Mesodermal cell (in vitro differentiated cells): ENCODE data around the gene EXOC2.

Experiments
- H3K27ac ChIP-seq: 2 replicates; pipeline ENCODE4 v1.7.0; 2013; ENCODE audit warnings: mild to moderate bottlenecking, low read depth, low read length, moderate library complexity; ENCODE audit not compliant: severe bottlenecking
- H3K36me3 ChIP-seq: 2 replicates; pipeline ENCODE4 v1.7.1; 2013; ENCODE audit warnings: mild to moderate bottlenecking, low read length, moderate library complexity; ENCODE audit not compliant: control insufficient read depth, insufficient read depth
- H3K4me1 ChIP-seq: one replicate; pipeline ENCODE4 v1.7.1; 2013; ENCODE audit warnings: mild to moderate bottlenecking, low read length; ENCODE audit not compliant: insufficient read depth, control insufficient read depth, poor library complexity, severe bottlenecking
- H3K4me3 ChIP-seq: 2 replicates; pipeline ENCODE4 v1.7.0; 2013; ENCODE audit warnings: low read length, control low read depth, mild to moderate bottlenecking; ENCODE audit not compliant: insufficient read depth, poor library complexity, severe bottlenecking; ENCODE audit errors: extremely low read depth
- H3K9me3 ChIP-seq: 2 replicates; pipeline ENCODE4 v1.7.1; 2013; ENCODE audit warnings: mild to moderate bottlenecking, low read length, moderate library complexity; ENCODE audit not compliant: control insufficient read depth
- WGBS, 2 experiments: methylation state at CpG; one replicate each; pipeline ENCODE4 v1.1.5; 2013; ENCODE audit warnings: missing lambda C conversion rate in 2 of 2; ENCODE audit not compliant: insufficient coverage in 2 of 2; 5-methylcytosine and 5-hydroxymethylcytosine counted together

Gene EXOC2

DNA sequence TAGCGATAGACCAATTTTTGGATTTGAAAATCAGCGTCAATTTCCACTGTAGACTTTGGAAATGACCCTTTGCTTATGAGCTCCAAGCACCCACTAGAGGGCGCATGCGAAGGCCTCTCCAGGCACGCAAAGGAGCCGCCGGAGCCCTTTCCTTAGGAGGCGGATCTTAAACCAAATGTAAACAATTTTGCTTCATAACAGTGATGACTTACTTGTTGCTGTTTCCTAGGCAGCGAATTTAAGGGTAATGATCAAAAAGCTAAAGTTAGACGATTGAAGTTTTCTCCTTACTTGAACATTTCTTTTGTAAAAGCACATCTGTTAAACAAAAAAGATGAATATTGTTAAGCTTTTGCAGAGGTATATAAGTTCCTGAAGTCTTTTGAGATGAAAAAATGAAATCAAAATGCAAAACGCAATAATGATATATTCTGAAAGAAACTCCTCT, 29.2 kb upstream of the EXOC2 start:
- 15% methylated on average over 8 of the region's 11 CpGs; no CpG with 5 or more reads in 1 of the 2 experiments for whole genome bisulfite sequencing, 2 experiments

DNA sequence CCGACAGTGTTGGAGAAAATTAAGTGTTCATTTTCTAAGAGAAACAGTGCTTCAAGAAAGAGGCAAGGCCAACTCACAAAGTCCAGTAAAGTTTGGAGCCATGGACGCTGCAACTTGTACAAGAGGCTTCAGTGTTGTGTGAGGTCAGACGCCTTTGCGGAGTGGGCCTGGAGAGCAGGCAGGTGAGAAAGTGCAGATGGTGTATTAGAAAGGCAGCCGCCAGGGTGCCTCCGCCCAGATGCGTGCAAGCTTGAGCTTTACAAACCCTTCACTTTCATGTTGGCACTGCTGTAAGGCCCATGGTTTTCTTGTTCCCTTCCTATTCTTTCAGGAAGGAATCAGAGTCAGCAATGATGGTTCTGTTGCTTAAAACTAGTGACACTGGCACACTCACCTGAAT, 25.4 kb upstream of the EXOC2 start:
- H3K4me1 ChIP-seq: peaks cover 17% of the 10 kb centered on the region
- no peaks in the 10 kb centered on the region for H3K9me3 ChIP-seq
- 86 to 94% methylated on average over 5 to 7 of the region's 7 CpGs for WGBS, 2 experiments
- H3K27ac ChIP-seq: no peak overlapping the region
- no peak overlapping the region for H3K4me3 ChIP-seq
- H3K36me3 ChIP-seq: no peaks in the 10 kb centered on the region

More for the DNA sequence above, 29.2 kb upstream of the EXOC2 start:
- H3K9me3 ChIP-seq: no peaks in the 10 kb centered on the region
- H3K4me3 ChIP-seq: no peak overlapping the region
- H3K27ac ChIP-seq: no peak overlapping the region
- no peaks in the 10 kb centered on the region for H3K4me1 ChIP-seq
- no peaks in the 10 kb centered on the region for H3K36me3 ChIP-seq

DNA sequence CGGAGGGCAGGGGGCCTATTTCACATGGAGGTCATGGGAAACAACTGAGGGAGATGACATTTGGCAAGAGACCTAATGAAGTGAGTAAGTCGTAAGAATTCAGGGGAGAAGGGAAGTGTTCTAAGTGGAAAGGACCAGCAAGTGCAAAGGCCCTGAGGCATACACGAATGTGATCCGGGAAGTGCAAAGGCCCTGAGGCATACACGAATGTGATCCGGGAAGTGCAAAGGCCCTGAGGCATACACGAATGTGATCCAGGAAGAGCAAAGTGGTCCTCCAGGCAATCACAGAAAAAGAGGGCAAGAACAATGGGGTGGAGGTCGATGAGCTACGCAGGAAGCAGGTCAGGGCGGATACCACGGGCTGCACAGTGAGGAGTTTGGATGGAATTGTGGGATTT, 24.2 kb upstream of the EXOC2 start:
- WGBS, 2 experiments: 93 to 97% methylated on average over 10 to 11 of the region's 11 CpGs
- H3K36me3 ChIP-seq: no peaks in the 10 kb centered on the region

DNA sequence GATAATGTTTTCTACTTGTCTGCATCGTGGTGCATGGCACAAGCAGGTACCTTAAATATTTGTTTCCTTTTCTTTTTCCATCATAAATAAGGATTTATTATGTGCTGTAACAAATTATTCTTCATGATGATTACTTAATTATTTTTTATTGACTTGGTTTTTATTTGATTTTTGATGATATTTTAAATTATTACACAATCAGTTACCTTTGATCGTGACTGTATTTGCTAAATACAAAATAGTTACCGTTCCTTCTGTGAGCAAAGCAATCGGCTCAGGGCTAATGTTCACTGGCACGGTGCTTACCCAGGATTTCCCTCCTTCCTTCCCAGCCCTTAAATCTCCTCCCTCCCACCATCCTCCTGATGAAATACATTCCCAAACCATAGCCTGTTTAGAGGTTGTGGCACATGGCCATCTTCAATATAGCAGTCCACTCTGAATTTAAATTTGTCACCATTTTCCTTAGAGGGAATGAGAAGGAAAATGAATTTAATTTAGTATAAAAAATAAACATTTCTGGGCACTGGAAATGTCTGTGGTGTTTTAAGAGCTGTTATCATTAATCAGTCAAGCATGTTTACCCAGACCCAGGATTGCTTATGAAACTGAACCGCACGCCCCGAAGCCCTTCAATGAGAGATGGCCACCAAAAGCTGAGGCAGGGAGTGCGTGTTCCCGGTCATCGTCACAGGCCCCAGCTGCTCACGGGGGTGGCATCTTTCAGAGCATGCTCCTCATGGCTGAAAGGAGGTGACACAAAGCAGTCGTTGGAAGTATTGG, 23.0 kb upstream of the EXOC2 start:
- 93 to 96% methylated on average over 11 of the region's 13 CpGs for WGBS, 2 experiments
- H3K27ac ChIP-seq: no peak overlapping the region

More for the DNA sequence above, 24.2 kb upstream of the EXOC2 start:
- Histone ChIP-seq H3K27ac (no peak overlapping the region), H3K9me3 (no peaks in the 10 kb centered on the region), H3K4me3 (no peak overlapping the region), H3K4me1 (peaks cover 17% of the 10 kb centered on the region)

DNA sequence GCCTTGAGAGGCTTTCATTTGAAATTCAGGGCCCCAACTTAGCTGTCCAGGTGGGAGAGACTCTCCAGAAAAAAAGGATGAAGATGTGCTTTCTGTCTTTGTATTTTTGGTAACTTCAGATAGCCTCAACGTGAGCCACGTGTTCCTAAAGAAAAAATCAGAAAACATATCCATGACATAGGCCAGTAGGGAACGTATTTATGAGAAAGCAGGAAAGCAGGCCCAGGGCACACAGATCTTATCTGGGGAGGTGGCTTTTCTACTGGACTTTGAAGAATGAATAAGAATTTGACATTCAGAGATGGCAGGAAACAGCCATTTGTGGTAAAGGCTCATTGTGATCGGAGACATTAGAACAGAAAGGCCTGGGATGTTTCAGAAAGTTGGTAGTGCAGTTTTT, 21.2 kb upstream of the EXOC2 start:
- Histone ChIP-seq H3K36me3 (no peaks in the 10 kb centered on the region), H3K9me3 (no peaks in the 10 kb centered on the region), H3K4me1 (peaks cover 17% of the 10 kb centered on the region), H3K27ac (no peak overlapping the region), H3K4me3 (no peak overlapping the region)
- WGBS, 2 experiments: 50 to 100% methylated on average over 1 to 2 of the region's 4 CpGs

More for the DNA sequence above, 23.0 kb upstream of the EXOC2 start:
- Histone ChIP-seq H3K9me3 (no peaks in the 10 kb centered on the region), H3K36me3 (no peaks in the 10 kb centered on the region), H3K4me3 (no peak overlapping the region), H3K4me1 (peaks cover 17% of the 10 kb centered on the region)

DNA sequence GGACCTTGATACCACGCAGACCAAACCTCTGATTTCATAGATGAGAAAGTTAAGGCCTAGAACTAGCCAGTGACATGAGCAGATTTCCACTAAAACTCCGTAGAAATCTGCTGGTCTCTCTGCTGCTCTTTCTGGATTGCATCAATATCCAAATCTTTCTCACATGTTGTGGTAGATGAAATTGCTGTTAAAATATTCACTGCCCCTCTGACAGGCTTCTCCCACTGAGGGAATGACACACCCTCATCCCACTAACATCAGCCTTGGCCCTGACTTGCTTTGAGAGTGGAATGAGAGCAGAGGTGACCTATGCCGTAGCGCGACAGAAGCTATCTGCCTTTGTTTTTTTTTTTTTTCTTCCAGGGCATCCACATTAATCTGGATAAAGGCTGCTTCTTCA, 20.4 kb upstream of the EXOC2 start:
- Histone ChIP-seq H3K36me3 (no peaks in the 10 kb centered on the region), H3K9me3 (no peaks in the 10 kb centered on the region), H3K27ac (no peak overlapping the region), H3K4me1 (peaks cover 17% of the 10 kb centered on the region), H3K4me3 (no peak overlapping the region)
- WGBS, 2 experiments: 90 to 100% methylated on average over 1 to 2 of the region's 5 CpGs

DNA sequence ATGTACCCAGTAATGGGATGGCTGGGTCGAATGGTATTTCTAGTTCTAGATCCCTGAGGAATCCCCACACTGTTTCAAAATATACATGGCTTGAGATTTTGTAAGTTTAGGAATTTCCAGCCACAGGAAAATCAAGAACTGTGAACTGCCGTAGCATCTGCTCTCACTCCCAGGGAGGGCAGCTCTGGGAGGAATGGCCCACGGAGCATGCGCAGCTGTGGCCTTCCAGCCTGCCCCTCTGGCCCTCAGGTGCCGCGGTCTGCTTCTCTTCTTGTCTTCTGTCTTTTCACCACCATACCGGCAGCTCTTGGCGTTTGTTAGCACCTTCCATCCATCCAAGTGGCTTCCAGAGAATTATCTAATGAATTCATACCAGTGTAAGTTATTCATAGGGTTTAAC, 19.9 kb upstream of the EXOC2 start:
- Histone ChIP-seq H3K27ac (no peak overlapping the region), H3K36me3 (no peaks in the 10 kb centered on the region), H3K9me3 (no peaks in the 10 kb centered on the region), H3K4me3 (no peak overlapping the region), H3K4me1 (peaks cover 19% of the 10 kb centered on the region)
- WGBS, 2 experiments: 100% methylated on average over 5 of the region's 8 CpGs; no CpG with 5 or more reads in 1 of the 2 experiments

DNA sequence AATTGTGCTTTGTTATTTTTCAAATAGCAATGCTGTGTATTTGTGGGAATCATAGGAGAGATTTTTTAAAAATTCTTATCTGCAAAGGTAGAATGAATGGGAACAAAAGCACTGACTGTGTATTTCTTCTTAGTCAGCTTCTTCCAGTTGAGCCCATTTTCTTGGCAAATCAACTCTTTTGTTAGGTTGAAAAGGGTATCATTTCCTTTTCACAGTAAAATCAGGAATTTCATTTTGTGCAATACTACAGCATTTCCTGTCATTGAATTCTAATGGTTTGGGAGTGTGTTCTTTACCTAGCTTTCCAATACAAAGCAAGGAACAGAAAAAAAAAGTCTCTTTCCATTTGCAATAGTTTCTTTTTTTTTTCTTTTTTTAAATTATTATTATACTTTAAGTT, 19.0 kb upstream of the EXOC2 start:
- Histone ChIP-seq H3K36me3 (no peaks in the 10 kb centered on the region), H3K9me3 (no peaks in the 10 kb centered on the region), H3K27ac (no peak overlapping the region), H3K4me3 (no peak overlapping the region), H3K4me1 (peaks cover 22% of the 10 kb centered on the region)

DNA sequence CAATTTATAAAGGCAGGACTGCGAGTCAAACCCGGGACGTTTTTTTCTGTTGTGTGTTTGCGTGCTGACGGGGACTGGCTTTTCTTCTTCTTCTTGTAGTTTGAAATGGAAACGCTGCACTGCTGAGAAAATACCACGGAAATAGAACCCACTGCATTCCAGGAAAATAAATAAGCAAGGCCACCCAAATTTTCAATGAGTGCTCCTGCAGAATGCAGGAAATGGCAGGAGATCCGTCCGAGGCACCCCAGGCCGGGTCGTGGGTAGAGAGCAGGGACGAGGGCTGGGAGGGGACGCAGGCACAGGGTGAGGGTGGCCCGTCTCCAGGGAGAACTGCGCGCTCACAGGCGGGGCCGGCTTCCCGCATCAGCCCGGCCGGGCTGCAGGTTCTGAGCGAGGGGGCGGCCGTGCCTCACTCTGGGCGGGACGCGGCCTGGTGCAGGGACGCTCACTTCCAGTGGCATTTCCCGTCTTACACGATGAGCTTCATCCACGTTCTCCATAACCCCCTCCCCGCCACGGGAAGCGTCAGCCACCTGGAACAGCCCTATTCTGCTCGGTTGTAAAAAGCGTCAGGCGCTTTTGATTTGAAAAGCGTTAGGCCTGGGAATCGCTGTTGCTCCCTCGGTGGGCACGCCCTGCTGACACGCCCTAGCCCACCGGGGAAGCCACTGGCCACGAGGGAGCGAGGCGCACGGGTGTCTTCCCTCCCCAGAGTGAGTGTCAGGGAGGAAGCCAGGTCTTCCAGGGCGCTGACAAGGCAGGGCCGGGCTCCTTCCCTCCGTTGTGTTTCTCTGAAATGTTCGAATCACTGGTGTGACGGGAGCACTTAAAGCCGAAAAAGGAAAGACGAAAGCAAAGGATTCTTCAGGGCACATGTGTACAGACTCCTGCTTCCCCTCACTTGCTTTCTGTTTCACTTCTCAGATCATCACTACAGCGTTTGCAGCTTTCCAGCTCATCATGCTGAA, 17.9 kb upstream of the EXOC2 start:
- Histone ChIP-seq H3K4me1 (peaks cover 22% of the 10 kb centered on the region), H3K9me3 (no peaks in the 10 kb centered on the region), H3K36me3 (no peaks in the 10 kb centered on the region), H3K27ac (no peak overlapping the region), H3K4me3 (peak overlapping the region; percentile 17)
- WGBS, 2 experiments: 7 to 13% methylated on average over 39 to 44 of the region's 55 CpGs

DNA sequence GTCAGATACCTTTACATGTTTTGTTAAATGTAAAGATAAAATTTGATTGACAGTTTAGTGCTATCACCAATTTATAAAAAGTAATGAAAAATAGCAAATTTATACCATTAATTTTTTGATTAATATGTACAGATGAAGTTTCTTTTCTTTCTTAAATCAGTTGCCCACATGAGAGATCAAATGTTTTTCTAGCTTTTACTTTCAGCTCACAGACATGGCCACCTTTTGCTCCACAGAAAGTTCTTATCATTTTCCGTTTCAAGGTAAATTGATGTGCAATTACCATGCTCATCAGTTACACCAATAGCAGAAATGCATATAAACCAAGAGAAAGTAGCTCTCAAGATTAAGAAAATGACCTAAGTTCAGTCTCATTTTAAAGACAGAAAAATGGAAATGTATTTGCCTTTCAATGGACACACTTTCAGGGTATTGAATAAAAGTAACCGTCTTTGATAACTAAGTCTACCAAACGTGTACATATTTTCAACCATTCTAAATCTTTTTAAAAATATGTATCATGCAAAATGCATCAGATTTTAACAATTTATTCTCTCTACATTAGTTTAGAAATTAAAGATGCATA, 16.6 kb upstream of the EXOC2 start:
- H3K4me1 ChIP-seq: peaks cover 16% of the 10 kb centered on the region
- no peak overlapping the region for H3K4me3 ChIP-seq
- no peaks in the 10 kb centered on the region for H3K9me3 ChIP-seq
- WGBS, 2 experiments: 100% methylated on average over 1 of the region's 3 CpGs; no CpG with 5 or more reads in 1 of the 2 experiments
- no peaks in the 10 kb centered on the region for H3K36me3 ChIP-seq
- no peak overlapping the region for H3K27ac ChIP-seq
